HepG2 (cell line): Measurements from ENCODE around the gene ABCC3. TPM values are rescaled to one million over a fixed set of nuclear protein-coding genes. Genes with fewer than 3 reads are reported as not detected.

Experiments used
- CHD4 ChIP-seq: fragments of 200-600 bp; sonication (generic); IDR thresholded peaks from 2 replicates; pipeline ENCODE4 v1.7.0; 2017; ENCODE audit warnings: mild to moderate bottlenecking, low read length, borderline replicate concordance
- CREM ChIP-seq, 2 experiments: sonication (generic) in 1 of 2; formaldehyde crosslinking in 1 of 2; IDR thresholded peaks; 2 replicates each; pipeline versions ENCODE4 v1.4.0 to v1.6.1; 2016 to 2020; ENCODE audit warnings: antibody characterized with exemption in 1 of 2, mild to moderate bottlenecking in 1 of 2, missing genetic modification reagents in 1 of 2
- FOXK2 ChIP-seq: fragments of 450-650 bp; IDR thresholded peaks from 2 replicates; pipeline ENCODE4 v1.6.1; 2016
- GATAD1 ChIP-seq: IDR thresholded peaks from 2 replicates; pipeline ENCODE4 v1.6.1; 2016; ENCODE audit warnings: missing genetic modification reagents, missing compliant biosample characterization
- GZF1 ChIP-seq: sonication (generic); formaldehyde crosslinking; IDR thresholded peaks from 2 replicates; pipeline ENCODE4 v1.5.1; 2020; ENCODE audit warnings: mild to moderate bottlenecking, missing genetic modification reagents
- MEF2D ChIP-seq: sonication (generic); formaldehyde crosslinking; IDR thresholded peaks from 2 replicates; pipeline ENCODE4 v1.5.1; 2020; ENCODE audit warnings: mild to moderate bottlenecking, missing genetic modification reagents
- NFE2L1 ChIP-seq: sonication (generic); formaldehyde crosslinking; IDR thresholded peaks from 2 replicates; pipeline ENCODE4 v1.4.0; 2020; ENCODE audit warnings: missing genetic modification reagents, mild to moderate bottlenecking, borderline replicate concordance
- PAX8 ChIP-seq: sonication (generic); formaldehyde crosslinking; IDR thresholded peaks from 2 replicates; pipeline ENCODE4 v1.8.0; 2022; ENCODE audit warnings: mild to moderate bottlenecking, missing genetic modification reagents, borderline replicate concordance
- ZNF567 ChIP-seq: sonication (generic); formaldehyde crosslinking; IDR thresholded peaks from 2 replicates; pipeline ENCODE4 v1.8.1; 2023; ENCODE audit warnings: mild to moderate bottlenecking, missing genetic modification reagents, borderline replicate concordance
- ZNF598 ChIP-seq: sonication (generic); formaldehyde crosslinking; IDR thresholded peaks from 2 replicates; pipeline ENCODE4 v1.5.1; 2020; ENCODE audit warnings: mild to moderate bottlenecking, missing genetic modification reagents, borderline replicate concordance
- ZNF7 ChIP-seq: IDR thresholded peaks from 2 replicates; pipeline ENCODE4 v1.6.1; 2016; ENCODE audit warnings: missing biosample characterization, missing genetic modification reagents
- ZNF737 ChIP-seq: sonication (generic); formaldehyde crosslinking; IDR thresholded peaks from 2 replicates; pipeline ENCODE4 v1.5.0; 2020; ENCODE audit warnings: missing genetic modification reagents, mild to moderate bottlenecking, borderline replicate concordance
- ZNF850 ChIP-seq: sonication (generic); formaldehyde crosslinking; conservative IDR thresholded peaks from 2 replicates; pipeline ENCODE4 v1.9.0; 2021; ENCODE audit warnings: mild to moderate bottlenecking, missing genetic modification reagents
- polyA plus RNA-seq, 8 experiments: library from polyadenylated mRNA; depleted of rRNA in 3 of 8; stranded (reverse) in 7 of 8; unstranded in 1 of 8; fragments of >200 nt; fragmentation: Illumina TruSeq in 4 of 8; extraction: Trizol in 4 of 8; gene quantifications; 2 replicates each; pipeline versions ENCODE4 v1.2.1 to v1.2.3, GENCODE V29; 2011 to 2016; ENCODE audit warnings: low read depth in 4 of 8, missing spikeins in 1 of 8, mixed read lengths in 1 of 8; ENCODE audit not compliant: insufficient read depth in 1 of 8
- total RNA-seq, 5 experiments: library from RNA; depleted of rRNA; stranded (reverse); fragments of >200 nt; fragmentation: Illumina TruSeq; extraction: Trizol; gene quantifications; 2 replicates each; pipeline ENCODE4 v1.2.3, GENCODE V29; 2016; ENCODE audit warnings: low read depth in 1 of 5
- TF ChIP-seq, protein P1 (sequence below): sonication (generic); formaldehyde crosslinking; IDR thresholded peaks from 2 replicates; pipeline ENCODE4 v1.5.0; 2020; ENCODE audit warnings: missing genetic modification reagents
- TF ChIP-seq, protein P2 (sequence below): sonication (generic); formaldehyde crosslinking; IDR thresholded peaks from 2 replicates; pipeline ENCODE4 v1.4.0; 2020; ENCODE audit warnings: missing genetic modification reagents, borderline replicate concordance
- TF ChIP-seq, protein P3 (sequence below), 2 experiments: fragments of 450-650 bp in 1 of 2; sonication (generic) in 1 of 2; formaldehyde crosslinking; IDR thresholded peaks; 2 replicates each; pipeline versions ENCODE4 v1.5.0 to v1.8.0; 2020 to 2022; ENCODE audit warnings: mild to moderate bottlenecking in 1 of 2, missing genetic modification reagents in 1 of 2
- TF ChIP-seq, protein P4 (sequence below): sonication (generic); formaldehyde crosslinking; IDR thresholded peaks from 2 replicates; pipeline ENCODE4 v1.5.0; 2020; ENCODE audit warnings: mild to moderate bottlenecking, missing genetic modification reagents
- TF ChIP-seq, protein P5 (sequence below): sonication (generic); formaldehyde crosslinking; IDR thresholded peaks from 2 replicates; pipeline ENCODE4 v1.8.0; 2022; ENCODE audit warnings: low read depth, missing genetic modification reagents
- TF ChIP-seq, protein P6 (sequence below): fragments of 450-650 bp; IDR thresholded peaks from 2 replicates; pipeline ENCODE4 v1.6.1; 2017

The ABCC3 gene
- total and polyA plus RNA-seq, 2 of the 13 experiments (the other 11 are each of a cell fraction or from before 2014, with no cell fraction given) = 25.2 to 50.7 TPM

DNA sequence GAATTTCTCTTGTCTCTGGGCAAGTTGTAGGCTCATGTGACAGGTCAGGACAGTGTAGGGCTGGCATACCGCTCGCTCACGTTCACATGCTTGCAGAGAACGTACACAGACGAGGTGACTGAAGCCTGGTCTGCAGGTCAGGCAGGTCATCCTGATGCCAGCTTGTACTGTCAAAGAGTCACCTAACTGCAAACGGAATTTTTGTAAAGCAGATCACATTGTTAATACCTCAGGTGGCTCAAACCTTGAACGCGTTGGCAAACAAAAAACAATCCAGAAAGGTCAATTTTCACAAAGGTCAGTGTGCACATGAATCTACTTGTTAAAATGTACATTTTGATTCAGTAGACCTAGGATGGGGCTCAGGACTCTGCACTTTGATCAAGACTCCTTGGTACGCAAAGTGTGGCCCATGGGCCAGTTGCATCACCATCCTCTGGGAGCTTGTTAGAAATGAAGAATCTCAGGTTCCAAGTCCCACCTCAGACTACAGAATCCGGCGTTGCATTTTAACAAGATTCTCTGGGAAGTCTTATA is 44.4 kb downstream of the ABCC3 start (continued):
- TF ChIP-seq, protein P1, sequence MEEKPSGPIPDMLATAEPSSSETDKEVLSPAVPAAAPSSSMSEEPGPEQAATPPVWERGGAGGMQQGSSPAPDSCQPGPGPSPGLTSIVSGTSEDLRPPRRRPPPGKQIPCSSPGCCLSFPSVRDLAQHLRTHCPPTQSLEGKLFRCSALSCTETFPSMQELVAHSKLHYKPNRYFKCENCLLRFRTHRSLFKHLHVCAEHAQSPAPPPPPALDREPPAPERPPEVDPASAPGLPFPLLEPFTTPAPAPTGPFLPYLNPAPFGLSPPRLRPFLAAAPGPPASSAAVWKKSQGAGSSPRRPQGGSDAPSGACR (CRISPR knock-in tag) = 0 out of 2 replicates have a peak, but pooled peaks have one; percentile 30
- TF ChIP-seq NFE2L1 (CRISPR knock-in tag) = no peak
- TF ChIP-seq, protein P2, sequence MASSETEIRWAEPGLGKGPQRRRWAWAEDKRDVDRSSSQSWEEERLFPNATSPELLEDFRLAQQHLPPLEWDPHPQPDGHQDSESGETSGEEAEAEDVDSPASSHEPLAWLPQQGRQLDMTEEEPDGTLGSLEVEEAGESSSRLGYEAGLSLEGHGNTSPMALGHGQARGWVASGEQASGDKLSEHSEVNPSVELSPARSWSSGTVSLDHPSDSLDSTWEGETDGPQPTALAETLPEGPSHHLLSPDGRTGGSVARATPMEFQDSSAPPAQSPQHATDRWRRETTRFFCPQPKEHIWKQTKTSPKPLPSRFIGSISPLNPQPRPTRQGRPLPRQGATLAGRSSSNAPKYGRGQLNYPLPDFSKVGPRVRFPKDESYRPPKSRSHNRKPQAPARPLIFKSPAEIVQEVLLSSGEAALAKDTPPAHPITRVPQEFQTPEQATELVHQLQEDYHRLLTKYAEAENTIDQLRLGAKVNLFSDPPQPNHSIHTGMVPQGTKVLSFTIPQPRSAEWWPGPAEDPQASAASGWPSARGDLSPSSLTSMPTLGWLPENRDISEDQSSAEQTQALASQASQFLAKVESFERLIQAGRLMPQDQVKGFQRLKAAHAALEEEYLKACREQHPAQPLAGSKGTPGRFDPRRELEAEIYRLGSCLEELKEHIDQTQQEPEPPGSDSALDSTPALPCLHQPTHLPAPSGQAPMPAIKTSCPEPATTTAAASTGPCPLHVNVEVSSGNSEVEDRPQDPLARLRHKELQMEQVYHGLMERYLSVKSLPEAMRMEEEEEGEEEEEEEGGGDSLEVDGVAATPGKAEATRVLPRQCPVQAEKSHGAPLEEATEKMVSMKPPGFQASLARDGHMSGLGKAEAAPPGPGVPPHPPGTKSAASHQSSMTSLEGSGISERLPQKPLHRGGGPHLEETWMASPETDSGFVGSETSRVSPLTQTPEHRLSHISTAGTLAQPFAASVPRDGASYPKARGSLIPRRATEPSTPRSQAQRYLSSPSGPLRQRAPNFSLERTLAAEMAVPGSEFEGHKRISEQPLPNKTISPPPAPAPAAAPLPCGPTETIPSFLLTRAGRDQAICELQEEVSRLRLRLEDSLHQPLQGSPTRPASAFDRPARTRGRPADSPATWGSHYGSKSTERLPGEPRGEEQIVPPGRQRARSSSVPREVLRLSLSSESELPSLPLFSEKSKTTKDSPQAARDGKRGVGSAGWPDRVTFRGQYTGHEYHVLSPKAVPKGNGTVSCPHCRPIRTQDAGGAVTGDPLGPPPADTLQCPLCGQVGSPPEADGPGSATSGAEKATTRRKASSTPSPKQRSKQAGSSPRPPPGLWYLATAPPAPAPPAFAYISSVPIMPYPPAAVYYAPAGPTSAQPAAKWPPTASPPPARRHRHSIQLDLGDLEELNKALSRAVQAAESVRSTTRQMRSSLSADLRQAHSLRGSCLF (CRISPR knock-in tag) = no peak
- TF ChIP-seq ZNF737 (CRISPR knock-in tag) = no peak
- TF ChIP-seq ZNF7 = no peak
- no peak for TF ChIP-seq PAX8 (CRISPR knock-in tag)
- TF ChIP-seq MEF2D = no peak
- TF ChIP-seq, protein P3, sequence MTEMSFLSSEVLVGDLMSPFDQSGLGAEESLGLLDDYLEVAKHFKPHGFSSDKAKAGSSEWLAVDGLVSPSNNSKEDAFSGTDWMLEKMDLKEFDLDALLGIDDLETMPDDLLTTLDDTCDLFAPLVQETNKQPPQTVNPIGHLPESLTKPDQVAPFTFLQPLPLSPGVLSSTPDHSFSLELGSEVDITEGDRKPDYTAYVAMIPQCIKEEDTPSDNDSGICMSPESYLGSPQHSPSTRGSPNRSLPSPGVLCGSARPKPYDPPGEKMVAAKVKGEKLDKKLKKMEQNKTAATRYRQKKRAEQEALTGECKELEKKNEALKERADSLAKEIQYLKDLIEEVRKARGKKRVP (CRISPR knock-in tag; IDR thresholded peaks at IDR 0.05) = no peak
- TF ChIP-seq ZNF850 (CRISPR knock-in tag) = no peak
- TF ChIP-seq, protein P4, sequence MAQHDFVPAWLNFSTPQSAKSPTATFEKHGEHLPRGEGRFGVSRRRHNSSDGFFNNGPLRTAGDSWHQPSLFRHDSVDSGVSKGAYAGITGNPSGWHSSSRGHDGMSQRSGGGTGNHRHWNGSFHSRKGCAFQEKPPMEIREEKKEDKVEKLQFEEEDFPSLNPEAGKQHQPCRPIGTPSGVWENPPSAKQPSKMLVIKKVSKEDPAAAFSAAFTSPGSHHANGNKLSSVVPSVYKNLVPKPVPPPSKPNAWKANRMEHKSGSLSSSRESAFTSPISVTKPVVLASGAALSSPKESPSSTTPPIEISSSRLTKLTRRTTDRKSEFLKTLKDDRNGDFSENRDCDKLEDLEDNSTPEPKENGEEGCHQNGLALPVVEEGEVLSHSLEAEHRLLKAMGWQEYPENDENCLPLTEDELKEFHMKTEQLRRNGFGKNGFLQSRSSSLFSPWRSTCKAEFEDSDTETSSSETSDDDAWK (CRISPR knock-in tag) = no peak
- TF ChIP-seq, protein P5, sequence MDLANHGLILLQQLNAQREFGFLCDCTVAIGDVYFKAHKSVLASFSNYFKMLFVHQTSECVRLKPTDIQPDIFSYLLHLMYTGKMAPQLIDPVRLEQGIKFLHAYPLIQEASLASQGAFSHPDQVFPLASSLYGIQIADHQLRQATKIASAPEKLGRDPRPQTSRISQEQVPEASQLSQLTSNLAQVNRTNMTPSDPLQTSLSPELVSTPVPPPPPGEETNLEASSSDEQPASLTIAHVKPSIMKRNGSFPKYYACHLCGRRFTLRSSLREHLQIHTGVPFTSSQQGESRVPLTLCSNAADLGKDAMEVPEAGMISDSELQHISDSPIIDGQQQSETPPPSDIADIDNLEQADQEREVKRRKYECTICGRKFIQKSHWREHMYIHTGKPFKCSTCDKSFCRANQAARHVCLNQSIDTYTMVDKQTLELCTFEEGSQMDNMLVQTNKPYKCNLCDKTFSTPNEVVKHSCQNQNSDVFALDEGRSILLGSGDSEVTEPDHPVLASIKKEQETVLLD = no peak
- TF ChIP-seq GATAD1 (CRISPR knock-in tag) = no peak
- TF ChIP-seq FOXK2 = no peak
- TF ChIP-seq ZNF598 = no peak
- no peak for TF ChIP-seq ZNF567
- no peak for TF ChIP-seq GZF1
- TF ChIP-seq CHD4 = peak; percentile 59; the same call in 1 of the 2 replicates
- TF ChIP-seq, protein P6, sequence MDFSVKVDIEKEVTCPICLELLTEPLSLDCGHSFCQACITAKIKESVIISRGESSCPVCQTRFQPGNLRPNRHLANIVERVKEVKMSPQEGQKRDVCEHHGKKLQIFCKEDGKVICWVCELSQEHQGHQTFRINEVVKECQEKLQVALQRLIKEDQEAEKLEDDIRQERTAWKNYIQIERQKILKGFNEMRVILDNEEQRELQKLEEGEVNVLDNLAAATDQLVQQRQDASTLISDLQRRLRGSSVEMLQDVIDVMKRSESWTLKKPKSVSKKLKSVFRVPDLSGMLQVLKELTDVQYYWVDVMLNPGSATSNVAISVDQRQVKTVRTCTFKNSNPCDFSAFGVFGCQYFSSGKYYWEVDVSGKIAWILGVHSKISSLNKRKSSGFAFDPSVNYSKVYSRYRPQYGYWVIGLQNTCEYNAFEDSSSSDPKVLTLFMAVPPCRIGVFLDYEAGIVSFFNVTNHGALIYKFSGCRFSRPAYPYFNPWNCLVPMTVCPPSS = no peak
- TF ChIP-seq CREM (IDR thresholded peaks at IDR 0.05) = no peak
- no peak for TF ChIP-seq CREM (CRISPR knock-in tag; IDR thresholded peaks at IDR 0.05)
